BJ (cell line): ENCODE results near the gene GDAP2. TPM values are rescaled to one million over a fixed set of nuclear protein-coding genes. Genes with fewer than 3 reads are reported as not detected.

Experiments used
- CTCF ChIA-PET: fragments of 350-600 bp; formaldehyde crosslinking; extraction: SDS; loops from one replicate; lab custom pipeline; 2021; ENCODE audit warnings: antibody characterized with exemption, inconsistent platforms; lab: Yijun Ruan, JAX
- POLR2A ChIA-PET: fragments of 300-600 bp; sonication (Branson Sonifier 250); formaldehyde crosslinking; extraction: SDS; loops from one replicate; lab custom pipeline; 2021; ENCODE audit warnings: antibody characterized with exemption; lab: Charles Lee
- DNase-seq: peaks from one replicate; pipeline ENCODE4 v3.0.0-alpha.2; 2011; ENCODE audit warnings: low read depth
- H3K27me3 ChIP-seq: 2 replicates; pipeline ENCODE4 v1.6.0; 2011; ENCODE audit warnings: low read length; ENCODE audit not compliant: control insufficient read depth, insufficient read depth
- H3K36me3 ChIP-seq: 2 replicates; pipeline ENCODE4 v1.5.1; 2011; ENCODE audit warnings: low read length; ENCODE audit not compliant: control insufficient read depth, insufficient read depth
- H3K4me3 ChIP-seq: 2 replicates; pipeline ENCODE4 v1.5.1; 2011; ENCODE audit warnings: low read depth, mild to moderate bottlenecking, control low read depth, low read length
- polyA plus RNA-seq: library from polyadenylated mRNA; depleted of rRNA; stranded (reverse); fragments of >200 nt; gene quantifications from 2 replicates; pipeline ENCODE4 v1.2.3, GENCODE V29; 2011
- TF ChIP-seq, protein P1 (sequence below): IDR thresholded peaks from 2 replicates; pipeline ENCODE4 v1.5.1; 2011; ENCODE audit warnings: low read depth, mild to moderate bottlenecking, control low read depth, inconsistent platforms, low read length, moderate library complexity; ENCODE audit not compliant: insufficient read depth

The GDAP2 gene
- polyA plus RNA-seq, 1 experiment = 8.1 TPM

DNA sequence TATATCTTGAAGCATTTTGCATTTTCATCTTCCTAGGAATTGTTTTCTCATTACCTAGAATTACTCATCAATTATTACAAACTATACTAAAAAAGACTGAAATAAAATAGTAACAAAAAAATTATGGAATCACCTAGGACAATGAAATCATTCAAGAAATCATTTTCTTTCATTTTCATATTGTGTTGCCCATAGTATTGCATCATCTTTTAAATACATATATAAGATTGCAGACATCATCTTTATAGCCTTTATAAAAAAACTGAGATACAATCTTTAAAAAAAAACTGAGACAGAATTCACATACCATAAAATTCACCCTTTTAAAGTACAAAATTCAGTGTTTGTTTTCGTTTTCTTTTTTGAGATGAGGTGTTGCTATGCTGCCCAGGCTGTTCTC, 29.6 kb downstream of the GDAP2 start:
- H3K36me3 ChIP-seq = peaks cover 3% of the 10 kb centered on the region
- H3K4me3 ChIP-seq = no peak overlapping the region
- DNase-seq = no peak
- CTCF ChIA-PET = interaction anchor here (0.7 to 6.2 kb wide), 4 partner anchors 143 to 365 kb away, joined by 3 to 82 read pairs (median 6); no protein-coding TSS in a partner anchor
- no peaks in the 10 kb centered on the region for H3K27me3 ChIP-seq
- TF ChIP-seq, protein P1, sequence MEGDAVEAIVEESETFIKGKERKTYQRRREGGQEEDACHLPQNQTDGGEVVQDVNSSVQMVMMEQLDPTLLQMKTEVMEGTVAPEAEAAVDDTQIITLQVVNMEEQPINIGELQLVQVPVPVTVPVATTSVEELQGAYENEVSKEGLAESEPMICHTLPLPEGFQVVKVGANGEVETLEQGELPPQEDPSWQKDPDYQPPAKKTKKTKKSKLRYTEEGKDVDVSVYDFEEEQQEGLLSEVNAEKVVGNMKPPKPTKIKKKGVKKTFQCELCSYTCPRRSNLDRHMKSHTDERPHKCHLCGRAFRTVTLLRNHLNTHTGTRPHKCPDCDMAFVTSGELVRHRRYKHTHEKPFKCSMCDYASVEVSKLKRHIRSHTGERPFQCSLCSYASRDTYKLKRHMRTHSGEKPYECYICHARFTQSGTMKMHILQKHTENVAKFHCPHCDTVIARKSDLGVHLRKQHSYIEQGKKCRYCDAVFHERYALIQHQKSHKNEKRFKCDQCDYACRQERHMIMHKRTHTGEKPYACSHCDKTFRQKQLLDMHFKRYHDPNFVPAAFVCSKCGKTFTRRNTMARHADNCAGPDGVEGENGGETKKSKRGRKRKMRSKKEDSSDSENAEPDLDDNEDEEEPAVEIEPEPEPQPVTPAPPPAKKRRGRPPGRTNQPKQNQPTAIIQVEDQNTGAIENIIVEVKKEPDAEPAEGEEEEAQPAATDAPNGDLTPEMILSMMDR = no peak
- POLR2A ChIA-PET = no interaction called here

DNA sequence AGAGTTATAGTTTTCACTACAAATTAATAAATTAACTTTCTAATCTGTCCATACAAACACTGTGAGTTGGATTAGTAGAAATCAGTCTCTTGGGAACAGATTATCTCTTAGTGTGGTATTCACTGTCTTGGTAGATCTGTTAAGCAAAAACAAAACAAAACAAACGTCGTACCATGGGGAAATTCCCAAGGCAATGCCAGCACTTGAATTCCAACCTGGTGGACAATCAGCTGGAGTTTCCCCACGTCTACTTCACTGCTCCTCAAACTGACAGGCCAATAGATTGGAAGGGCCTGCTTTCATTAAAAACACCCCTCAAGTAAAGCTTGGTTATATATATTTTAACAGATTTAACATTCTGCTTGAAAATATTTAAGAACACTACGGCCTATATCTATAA, 31.9 kb downstream of the GDAP2 start:
- CTCF ChIA-PET = interaction anchor here (1.2 to 6.2 kb wide), 6 partner anchors 14 to 385 kb away, joined by 3 to 82 read pairs (median 16); no protein-coding TSS in a partner anchor
- POLR2A ChIA-PET = no interaction called here
- TF ChIP-seq, protein P1 = no peak
- Histone ChIP-seq H3K36me3 (no peaks in the 10 kb centered on the region), H3K4me3 (no peak overlapping the region), H3K27me3 (no peaks in the 10 kb centered on the region)
- no peak for DNase-seq

DNA sequence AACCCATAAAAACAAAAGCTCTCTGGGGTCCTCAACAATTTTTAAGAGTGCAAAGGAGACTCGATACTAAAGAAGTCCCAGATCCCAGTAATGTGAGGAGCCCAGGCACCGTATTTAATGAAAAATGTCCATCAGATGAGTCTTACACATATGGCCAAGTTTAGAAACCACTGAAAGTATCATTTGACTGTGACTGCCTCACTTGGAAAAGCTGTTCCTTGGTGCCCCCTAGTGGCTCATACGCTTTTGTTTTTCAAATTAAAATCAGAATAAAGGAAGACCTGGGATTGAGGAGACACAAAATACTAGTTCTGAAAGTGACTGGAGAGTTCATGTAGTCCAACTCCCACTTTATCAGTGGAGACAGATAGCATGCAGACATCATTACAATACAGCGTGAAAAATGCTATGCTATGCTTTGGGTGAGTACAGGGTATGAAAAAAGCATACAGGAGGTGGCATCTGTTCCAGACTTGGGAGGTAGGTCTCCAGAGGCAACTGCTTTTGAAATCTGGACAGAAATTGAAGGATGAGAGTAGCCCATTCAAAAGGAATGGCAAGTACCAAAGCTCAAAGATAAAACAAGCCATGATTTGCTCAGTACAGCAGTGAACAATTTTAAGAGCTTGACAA, 33.8 kb downstream of the GDAP2 start:
- H3K27me3 ChIP-seq = no peaks in the 10 kb centered on the region
- no peak overlapping the region for H3K4me3 ChIP-seq
- H3K36me3 ChIP-seq = no peaks in the 10 kb centered on the region
- CTCF ChIA-PET = interaction anchor here (0.6 to 6.2 kb wide), 40 partner anchors 8 to 392 kb away, joined by 3 to 82 read pairs (median 5); no protein-coding TSS in a partner anchor
- TF ChIP-seq, protein P1 = peak; percentile 68
- peak; percentile 39 for DNase-seq
- POLR2A ChIA-PET = no interaction called here

DNA sequence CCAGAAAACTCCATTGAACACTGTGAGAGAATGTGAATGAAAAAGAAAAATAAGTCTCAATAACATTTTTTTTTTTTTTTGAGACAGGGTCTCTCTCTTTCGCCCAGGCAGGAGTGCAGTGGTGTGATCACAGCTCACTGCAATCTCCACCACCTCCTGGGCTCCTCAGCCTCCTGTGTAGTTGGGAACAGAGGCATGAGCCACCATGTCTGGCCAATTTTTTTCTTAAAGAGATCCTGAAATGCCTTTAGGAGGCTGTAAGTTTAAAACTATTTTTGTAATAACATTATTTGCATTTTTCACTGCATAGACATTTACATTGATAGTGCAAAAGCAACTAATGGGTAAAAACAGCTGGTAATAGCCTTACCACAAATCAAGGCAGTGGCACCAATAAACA, 35.3 kb downstream of the GDAP2 start:
- no peak overlapping the region for H3K4me3 ChIP-seq
- POLR2A ChIA-PET = no interaction called here
- CTCF ChIA-PET = interaction anchor here (0.5 to 6.2 kb wide), 17 partner anchors 12 to 381 kb away, joined by 3 to 82 read pairs (median 4); no protein-coding TSS in a partner anchor
- TF ChIP-seq, protein P1 = no peak
- H3K36me3 ChIP-seq = no peaks in the 10 kb centered on the region
- H3K27me3 ChIP-seq = no peaks in the 10 kb centered on the region
- no peak for DNase-seq

DNA sequence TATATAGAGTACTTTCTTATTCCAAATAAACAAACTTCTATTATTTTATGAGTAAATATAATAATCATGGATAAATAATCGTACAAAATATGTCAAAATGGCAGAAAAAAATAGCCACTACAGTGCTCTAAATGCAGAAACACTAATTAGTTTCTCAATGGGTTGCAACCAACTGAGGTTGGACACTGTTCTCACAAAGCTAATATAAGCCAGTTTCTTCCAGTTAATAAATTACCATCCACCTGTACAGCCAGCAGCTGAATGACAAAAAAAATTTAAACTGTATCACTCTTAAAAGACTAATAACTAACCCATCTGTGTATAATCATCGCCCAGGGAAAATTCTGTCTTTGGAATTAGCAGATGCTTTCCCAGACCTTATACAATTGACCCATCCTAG, 36.9 kb downstream of the GDAP2 start:
- Histone ChIP-seq H3K27me3 (no peaks in the 10 kb centered on the region), H3K36me3 (no peaks in the 10 kb centered on the region), H3K4me3 (no peak overlapping the region)
- DNase-seq = no peak
- ChIA-PET POLR2A (no interaction called here), CTCF (no interaction called here)
- TF ChIP-seq, protein P1 = no peak
